Choroid plexus epithelial cell (primary cell): ENCODE data around the gene PRXL2B.
"Not testable (repeated sequence)": the region's sequence is repeated elsewhere in the genome, so short reads cannot be mapped to it uniquely, and the experiment has no call there.

ENCODE experiments used
- DNase-seq: peaks from one replicate; pipeline ENCODE4 v3.0.0-alpha.2; 2010; ENCODE audit warnings: low read depth
- H3K4me3 ChIP-seq: 2 replicates; pipeline ENCODE4 v1.5.1; 2011; ENCODE audit warnings: low read depth, mild to moderate bottlenecking, control low read depth, low read length, moderate library complexity
- TF ChIP-seq, protein P1 (sequence below): conservative IDR thresholded peaks from 2 replicates; pipeline ENCODE4 v1.5.1; 2011; ENCODE audit warnings: low read depth, mild to moderate bottlenecking, control low read depth, inconsistent platforms, low read length, moderate library complexity

Gene PRXL2B

DNA sequence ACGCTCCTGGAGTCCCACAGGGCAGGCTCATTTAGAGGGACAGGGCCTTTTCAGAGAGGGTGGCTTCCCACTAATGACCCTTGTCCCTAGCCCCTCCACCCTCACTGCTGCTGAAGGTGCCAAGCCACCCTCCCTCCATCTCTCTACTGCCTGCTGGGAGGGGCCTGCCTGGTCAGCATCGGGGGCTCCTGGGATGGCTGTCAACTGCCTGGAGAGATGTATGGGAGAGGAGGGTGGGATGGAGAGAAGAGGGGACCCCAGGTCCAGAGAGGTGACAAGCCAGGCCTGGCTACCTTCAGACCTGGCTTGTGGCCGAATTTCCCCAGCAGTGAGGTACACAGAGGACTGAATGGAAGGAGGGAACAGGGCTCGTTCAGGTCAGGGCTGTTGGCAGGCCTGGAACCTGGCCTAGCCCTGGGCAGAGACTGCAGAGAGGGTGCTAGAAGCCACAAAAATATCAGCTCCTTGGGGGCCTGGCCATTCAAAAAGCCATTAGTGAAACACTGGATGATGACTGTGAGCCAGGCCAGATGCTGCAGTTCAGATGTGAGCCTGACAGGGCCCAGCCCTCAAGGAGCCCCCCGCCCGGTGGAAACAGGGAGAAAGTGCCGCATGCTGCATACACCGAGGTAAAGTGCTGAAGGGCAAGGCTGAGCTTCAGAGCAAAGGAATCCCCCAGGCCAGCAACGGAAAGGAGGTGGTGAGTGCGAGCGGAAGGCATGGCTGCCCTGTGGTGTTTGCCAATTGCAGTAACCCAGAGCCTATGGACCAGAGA, 26.2 kb downstream of the PRXL2B start:
- H3K4me3 ChIP-seq: no peak overlapping the region
- no peak for DNase-seq
- TF ChIP-seq, protein P1, sequence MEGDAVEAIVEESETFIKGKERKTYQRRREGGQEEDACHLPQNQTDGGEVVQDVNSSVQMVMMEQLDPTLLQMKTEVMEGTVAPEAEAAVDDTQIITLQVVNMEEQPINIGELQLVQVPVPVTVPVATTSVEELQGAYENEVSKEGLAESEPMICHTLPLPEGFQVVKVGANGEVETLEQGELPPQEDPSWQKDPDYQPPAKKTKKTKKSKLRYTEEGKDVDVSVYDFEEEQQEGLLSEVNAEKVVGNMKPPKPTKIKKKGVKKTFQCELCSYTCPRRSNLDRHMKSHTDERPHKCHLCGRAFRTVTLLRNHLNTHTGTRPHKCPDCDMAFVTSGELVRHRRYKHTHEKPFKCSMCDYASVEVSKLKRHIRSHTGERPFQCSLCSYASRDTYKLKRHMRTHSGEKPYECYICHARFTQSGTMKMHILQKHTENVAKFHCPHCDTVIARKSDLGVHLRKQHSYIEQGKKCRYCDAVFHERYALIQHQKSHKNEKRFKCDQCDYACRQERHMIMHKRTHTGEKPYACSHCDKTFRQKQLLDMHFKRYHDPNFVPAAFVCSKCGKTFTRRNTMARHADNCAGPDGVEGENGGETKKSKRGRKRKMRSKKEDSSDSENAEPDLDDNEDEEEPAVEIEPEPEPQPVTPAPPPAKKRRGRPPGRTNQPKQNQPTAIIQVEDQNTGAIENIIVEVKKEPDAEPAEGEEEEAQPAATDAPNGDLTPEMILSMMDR: no peak

DNA sequence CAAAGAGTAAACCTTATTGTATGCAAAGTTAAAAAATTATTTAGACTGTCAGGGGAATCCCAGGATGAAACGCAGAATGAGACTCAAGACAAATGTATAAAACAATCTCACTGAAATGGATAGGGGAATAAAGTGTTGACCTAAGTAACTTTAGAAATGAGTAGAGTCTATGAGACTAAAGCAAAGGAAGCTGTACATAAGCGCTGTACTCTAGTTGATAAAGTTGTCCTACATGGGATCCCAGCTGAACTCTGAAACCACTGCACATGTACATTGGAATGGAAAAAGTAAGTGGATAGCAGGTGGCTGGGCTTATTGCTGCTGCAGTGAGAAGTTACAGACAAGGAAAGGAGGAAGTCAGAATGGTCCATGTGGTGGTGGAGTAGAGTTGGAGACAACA, 27.6 kb downstream of the PRXL2B start:
- TF ChIP-seq, protein P1: no peak
- no peak for DNase-seq
- H3K4me3 ChIP-seq: no peak overlapping the region

DNA sequence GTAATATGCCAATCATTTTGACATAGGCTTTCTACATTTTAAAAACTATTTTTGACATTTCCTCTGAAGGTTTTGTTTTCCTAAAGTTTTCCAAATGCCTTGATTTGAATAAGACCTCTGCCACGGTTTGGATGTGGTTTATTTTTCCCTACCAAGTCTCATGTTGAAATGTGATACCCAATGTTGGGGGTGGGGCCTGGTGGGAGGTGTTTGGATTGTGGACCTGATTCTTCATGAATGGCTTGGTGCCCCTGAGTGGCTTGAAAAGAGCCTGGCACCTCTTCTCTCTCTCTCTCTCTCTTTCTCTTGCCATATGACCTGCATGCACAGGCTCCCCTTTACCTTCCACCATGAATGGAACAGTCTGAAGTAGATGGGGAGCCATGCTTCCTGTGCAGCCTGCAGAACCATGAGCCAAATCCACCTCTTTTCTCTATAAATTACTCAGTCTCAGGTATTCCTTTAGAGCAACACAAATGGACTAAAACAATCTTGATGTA, 31.4 kb downstream of the PRXL2B start:
- no peak overlapping the region for H3K4me3 ChIP-seq
- TF ChIP-seq, protein P1: no peak
- DNase-seq: no peak

DNA sequence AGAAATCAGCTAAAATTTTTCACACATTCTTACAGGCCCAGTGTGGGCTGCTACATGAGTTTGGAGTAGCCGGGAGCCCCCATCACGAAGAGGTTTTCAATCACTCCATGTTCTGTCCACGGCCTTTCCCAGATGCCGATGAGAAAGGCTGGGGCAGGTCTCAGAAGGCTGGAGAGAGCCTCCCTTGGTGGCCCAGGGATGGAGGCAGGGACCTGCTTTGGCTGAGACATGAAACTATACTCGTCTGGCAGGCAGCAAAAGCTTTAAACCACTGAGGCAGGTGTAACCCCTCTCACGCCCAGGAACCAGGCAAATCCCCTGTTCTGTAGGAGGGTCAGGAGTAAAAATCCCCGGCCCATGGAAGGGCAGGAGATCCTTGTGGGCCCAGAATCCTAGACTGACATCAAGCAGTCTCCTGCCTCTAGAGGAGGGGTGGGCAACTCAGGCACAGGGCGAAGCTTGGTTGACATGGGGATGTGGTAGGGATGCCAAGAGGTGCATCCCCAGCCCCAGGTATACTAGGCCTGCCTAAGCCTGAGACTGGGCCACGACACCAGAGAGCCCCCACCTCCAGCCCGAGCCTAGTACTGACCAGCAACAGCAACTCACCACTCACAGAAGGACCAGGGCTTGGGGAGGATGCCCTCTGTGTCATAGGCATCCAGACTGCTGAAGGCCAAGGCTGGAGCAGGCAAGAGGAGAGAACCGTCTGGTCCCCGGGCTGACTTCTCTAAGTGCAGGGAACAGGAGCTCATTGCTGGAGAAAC, 37.2 kb downstream of the PRXL2B start:
- no peak overlapping the region for H3K4me3 ChIP-seq
- TF ChIP-seq, protein P1: no peak
- no peak for DNase-seq

DNA sequence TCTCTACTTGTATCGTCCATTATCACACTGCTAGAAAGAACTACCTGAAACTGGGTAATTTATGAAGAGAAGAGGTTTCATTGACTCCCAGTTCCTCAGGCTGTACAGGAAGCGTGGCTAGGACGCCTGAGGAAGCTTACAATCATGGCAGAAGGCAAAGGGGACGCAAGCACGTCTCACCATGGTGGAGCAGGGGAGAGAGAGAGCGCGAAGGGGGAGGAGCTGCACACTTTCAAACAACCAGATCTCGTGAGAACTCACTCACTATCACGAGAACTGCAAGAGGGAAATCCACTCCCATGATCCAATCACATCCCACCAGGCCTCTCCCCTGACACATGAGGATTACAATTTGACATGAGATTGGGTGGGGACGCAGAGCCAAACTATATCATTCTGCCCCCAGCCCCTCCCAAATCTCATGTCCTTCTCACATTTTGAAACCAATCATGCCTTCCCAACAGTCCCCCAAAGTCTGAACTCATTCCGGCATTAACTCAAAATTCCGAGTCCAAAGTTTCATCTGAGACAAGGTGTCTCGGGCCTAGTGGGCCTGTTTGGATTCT, 38.2 kb downstream of the PRXL2B start:
- TF ChIP-seq, protein P1: no peak
- DNase-seq: no peak
- no peak overlapping the region for H3K4me3 ChIP-seq

DNA sequence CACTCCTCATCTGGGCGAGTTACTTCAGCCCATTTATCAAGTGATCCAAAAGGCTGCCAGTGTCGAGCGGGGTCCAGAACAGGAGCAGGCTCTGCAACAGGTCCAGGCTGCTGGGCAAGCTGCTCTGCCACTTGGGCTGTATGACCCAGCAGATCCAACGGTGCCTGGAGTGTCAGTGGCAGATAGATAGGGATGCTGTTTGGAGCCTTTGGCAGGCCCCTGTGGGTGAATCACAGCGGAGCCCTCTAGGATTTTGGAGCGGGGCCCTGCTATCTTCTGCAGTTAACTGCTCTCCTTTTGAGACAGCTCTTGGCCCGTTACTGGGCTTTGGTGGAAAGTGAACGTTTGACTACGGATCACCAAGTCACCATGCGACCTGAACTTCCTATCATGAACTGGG, 38.7 kb downstream of the PRXL2B start:
- H3K4me3 ChIP-seq: no peak overlapping the region
- TF ChIP-seq, protein P1: no peak
- no peak for DNase-seq

DNA sequence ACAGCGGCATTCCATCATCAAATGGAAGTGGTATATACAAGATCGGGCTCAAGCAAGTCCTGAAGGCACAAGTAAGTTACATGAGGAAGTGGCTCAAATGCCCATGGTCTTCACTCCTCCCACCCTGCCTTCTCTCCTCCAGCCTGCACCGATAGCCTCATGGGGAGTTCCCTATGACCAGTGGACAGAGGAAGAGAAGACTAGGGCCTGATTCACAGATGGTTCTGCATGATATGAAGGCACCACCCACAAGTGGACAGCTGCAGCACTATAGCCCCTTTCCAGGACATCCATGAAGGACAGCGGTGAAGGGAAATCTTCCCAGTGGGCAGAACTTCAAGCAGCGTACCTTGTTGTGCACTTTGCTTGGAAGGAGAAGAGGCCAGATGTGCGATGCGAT, 39.2 kb downstream of the PRXL2B start:
- not testable (repeated sequence) for DNase-seq

More for the DNA sequence above, 39.2 kb downstream of the PRXL2B start:
- not testable (repeated sequence) for H3K4me3 ChIP-seq
